ENCODE results near the gene TGFA.

TGFA gene

DNA sequence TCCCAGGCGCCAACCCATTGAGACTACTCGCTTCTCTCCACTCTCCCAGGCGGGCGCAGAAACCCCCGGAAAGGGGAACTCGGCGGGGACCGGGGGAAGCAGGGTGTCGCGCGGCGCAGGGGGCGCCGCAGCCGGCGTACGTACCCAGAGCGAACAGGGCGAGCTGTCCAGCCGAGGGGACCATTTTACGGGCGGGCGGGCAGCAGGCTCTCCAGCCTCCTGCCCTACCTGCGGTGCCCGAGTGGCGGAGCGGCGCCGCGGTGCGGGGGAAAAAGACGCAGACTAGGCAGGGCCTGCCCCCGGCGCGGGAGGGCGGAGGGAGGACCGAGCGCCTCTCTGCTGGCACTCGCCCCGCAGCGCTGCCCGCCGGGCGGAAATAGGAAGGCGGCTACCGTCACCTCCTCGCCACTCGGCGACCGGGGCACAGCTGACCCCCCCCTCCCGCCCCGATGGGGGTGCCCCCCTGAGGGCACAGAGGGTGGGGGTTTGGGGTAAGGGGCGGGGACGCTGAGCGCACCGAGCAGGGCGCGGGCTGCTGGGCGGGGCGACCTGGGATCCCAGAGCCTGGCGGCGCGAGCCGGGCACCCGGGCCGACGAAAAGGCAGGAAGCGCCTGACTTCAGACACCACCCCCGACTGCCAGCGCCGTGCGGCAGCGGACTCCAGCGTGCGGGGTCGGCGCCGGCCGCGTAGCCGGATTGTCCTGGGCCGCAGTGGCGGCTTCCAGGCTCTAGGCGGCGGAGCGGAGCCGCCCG lies at the start of gene TGFA:
TSS of gene TGFA (minus strand) at position 243 of the 754 bp plus-strand sequence. CDS start at position 184, 59 bp downstream.
- DNase-seq, result peak; percentile 54

DNA sequence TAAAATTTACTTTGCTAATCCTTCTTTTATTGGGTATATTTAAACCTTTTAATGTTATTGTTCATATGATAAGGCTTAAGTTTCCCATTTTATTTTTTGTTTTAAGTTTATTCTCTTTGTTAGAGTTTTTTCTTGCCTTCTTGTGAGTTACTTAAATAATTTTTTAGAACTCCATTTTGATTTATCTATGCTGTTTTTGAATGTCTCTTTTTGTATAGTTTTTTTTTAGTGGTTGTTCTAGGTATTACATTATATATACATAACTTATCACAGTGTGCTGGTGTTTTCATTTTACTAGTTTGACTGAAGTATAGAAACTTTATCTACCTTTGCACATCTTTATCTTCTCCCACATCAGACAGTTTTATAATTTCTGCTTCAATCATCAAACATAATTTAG lies 49.4 kb upstream of the TGFA start:
- no peak for DNase-seq

DNA sequence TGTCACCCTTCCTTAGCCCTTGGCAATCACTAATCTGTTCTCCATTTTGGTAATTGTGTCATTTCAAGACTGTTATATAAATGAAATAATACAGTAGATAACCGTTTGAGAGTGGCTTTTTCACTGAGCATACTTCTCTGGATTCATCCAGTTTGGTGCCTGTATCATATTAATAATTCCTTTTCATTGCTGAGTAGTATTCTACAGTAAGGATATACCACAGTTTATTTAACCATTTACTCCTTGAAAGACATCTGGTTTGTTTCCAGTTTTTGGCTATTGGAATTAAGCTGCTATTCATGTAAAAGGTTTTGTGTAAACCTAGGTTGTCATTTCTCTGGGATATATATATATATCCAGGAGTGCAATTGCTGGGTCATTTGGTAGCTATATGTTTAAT lies 44.6 kb upstream of the TGFA start:
- no peak for DNase-seq

DNA sequence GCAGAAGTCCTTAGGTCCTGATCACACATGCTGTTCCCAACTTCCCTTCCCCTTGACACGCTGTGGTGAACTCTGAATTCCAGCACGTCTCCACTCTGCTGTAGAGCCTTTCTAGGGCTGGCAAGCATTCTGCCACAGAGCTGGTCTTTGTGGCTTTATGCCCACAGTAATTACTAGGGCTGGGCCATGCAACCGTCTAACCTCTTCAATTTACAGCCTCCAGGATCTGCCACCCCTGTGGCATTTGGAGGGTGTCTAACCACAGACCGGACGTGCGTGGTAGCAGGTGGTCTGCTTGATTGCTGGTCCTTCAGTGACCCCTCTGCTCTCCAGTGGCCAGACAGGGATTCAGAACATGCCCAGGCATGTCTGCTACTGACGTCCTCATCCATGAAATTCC lies 43.1 kb upstream of the TGFA start:
- no peak for DNase-seq

DNA sequence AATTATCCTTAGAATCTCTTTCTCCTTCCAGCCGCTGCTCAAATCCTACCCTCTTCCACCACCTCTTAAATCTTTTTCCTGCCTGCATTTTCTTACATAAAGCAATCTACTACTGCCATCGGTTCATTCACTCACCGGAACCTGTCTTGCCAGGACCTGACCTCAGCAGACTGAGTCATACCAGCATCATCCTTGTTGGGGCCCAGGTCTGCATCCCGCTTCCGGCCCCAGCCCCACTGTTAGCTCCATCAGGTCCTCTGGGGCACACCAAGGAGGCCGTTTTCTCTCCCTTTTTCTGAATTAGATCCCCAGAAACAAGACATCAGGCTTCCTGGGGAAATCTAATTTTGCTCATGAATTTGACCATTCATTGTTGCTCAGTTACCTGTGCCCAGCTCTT lies 42.7 kb upstream of the TGFA start:
- no peak for DNase-seq

DNA sequence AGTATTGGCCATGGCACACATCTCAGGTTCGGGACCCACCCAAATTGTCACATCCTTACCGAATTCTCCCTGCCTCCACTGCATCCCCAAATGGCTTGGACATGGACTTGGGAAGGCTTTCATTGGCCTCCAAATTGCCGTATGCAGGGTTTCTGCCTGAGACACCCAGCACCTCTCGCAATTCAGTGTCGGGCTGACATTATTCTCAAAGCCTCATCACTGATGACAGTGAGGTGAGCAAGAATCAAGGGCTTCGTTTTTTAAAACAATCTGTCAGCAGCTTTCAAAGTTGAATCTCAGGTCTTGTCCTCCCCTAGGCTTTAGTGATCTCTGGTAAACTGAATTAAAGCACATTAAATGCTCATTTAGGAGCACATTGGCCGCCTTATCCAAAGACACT lies 29.5 kb upstream of the TGFA start:
- no peak for DNase-seq

DNA sequence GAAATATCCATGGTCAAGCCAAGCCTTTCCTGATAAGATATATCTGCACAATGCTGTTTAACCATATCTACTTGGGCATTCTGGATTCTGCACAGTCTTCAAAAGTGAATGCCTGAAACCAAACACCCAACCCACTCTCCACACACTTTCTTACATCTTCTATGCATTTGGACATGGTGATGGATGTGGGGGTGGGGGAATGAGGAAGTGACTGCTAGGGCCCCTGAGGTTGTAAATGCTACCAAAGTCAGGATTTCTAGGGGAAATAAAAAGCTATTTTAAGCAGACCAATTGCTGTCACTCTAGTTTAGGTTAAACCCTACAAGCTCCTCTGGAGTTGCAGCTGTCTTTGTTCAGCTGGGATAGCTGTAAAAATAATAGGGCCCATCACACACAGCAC lies 26.7 kb upstream of the TGFA start:
- no peak for DNase-seq

DNA sequence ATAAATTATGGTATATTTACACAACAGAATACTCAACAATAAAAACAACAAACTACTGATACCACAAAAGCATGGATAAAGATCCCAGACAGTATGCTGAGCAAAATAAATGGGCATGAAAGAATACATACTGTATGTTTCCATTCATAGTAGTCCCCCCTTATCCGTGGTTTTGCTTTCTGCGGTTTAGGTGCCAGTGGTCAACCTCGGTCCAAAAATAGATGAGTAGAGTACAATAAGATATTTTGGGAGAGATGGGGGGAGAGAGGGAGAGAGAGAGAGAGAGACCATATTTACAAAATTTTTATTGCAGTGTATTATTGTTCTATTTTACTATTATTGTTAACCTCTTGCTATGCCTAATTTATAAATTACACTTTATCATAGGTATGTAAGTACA lies 21.0 kb upstream of the TGFA start:
- DNase-seq, result no peak

DNA sequence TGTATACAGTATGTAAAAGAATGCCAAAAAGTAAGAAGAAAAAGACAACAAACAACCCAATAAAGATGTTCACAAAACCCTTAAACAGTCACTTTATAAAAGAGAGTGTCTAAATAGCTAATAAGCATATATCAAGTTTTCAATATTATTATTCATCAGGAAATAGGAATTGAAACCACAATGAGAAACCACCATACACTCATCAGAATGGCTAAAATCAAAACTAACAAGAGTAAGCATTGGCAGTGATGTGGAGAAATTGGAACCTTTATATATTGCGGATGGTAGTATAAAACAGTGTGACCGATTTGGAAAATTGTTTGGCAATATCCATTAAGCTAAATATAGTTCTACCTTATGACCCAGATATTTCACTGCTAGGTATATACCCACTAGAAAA lies 20.5 kb upstream of the TGFA start:
- DNase-seq, result no peak

DNA sequence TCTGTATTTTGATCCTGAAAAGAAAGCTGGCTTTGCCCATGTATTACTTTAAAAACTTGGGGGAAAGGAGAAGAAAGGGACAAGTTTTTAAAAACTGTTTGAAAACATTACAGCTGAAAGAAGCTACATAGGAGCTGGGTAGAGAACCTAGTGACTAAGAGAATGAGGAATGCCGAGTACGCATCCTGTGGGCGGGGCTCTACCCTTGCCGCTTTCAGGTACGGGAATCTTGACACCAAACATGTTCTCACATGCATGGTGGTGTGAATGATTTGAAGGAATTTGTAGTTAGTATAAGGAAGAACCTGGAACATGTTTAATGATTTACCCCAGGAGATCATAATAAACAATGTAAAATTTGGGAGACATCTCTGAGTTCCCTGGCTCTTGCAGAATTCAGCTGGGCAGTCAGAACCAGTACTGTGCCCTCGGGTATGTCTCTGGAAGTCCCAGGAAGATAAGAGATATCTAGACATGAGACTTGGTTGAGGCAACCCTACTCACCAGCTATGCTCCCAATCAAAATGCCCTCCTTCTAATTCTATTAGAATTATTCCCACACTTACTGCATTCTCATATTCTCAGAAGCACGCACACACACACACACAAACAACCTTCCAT lies 16.5 kb upstream of the TGFA start:
- no peak for DNase-seq

DNA sequence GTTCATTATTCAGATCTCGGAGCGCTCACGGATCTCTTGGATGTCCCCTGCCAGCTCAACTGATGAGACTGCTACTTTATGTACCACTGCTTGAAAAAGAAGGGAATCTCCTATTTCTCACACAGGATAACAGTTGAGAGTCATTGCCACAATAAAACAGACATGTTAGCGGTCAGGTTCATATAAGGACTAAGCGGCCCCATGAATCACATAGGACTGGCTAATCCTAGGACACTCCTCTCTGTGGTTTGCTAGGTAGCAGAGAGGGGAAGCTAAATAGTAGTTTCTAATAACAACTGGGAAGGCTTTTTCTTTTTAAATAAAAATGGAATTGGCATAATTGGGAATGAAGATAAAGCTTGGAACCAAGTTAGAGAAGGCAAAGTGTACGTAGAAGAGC lies 15.9 kb upstream of the TGFA start:
- no peak for DNase-seq

DNA sequence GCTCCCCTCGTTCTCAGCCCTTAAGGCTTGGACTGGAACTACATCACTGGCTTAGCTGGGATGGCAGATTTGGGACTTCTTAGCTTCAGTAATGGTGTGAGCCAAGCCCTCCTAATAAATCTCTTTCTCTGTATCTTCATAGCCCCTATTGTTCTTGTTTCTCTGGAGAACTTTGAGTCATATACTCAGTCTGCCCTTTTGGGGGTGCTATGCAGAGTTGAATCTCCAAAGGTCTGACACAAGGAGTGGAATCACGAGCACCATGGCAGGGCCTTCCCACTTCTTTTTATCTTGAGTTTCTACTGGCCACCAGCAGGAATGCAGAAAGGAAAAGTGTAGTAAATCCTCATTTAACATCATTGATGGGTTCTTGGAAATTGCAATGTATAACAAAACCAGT lies 13.3 kb upstream of the TGFA start:
- no peak for DNase-seq

DNA sequence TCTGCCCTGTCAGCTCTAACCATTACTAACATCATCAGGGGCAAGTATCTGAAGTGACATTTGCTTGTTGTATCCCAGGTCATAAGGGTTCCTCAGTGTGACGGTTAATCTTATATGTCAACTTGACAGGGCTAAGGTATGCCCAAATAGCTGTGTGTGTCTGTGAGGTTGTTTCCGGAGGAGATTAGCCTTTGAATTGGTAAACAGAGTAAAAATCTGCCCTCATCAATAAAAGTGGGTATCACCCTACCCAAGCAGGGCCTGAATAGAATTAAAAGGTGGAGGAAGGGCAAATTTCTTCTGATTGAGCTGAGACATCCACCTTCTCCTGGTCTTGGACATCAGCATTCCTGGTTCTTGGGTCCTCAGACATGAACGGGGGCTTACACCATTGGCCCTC lies 12.8 kb upstream of the TGFA start:
- no peak for DNase-seq

DNA sequence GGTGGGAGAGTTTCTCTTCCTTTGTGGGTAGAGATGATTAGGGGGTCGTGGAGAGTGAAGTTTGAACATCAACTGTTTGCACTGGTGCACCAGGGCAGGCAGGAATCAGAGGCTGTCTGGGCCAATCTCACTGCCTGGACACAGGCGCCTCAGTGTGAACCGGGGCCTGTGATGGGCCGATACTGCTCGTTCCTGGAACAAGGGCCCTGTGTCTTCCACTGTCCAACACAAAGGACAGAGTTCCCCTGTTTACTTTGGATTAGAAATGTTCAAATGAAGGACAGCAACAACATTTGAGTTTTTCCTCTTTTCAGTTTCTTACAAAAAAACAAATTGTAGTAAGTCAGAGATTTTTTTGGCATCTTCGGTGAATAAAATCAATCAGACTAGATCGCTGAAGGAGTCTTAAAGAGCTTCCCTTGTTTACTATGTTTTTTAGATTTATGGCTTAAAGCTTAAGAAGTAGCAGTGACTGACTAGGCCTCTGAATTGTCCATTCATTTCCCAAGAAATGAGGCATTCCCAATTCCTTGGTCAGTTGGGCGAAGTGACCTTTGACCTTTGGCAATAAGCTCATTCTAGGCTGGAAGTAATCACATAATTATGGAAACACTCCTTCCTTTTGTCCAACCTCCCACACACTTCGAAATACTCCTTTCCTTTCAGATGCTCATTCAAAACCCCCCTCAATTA lies 11.6 kb upstream of the TGFA start:
- no peak for DNase-seq

DNA sequence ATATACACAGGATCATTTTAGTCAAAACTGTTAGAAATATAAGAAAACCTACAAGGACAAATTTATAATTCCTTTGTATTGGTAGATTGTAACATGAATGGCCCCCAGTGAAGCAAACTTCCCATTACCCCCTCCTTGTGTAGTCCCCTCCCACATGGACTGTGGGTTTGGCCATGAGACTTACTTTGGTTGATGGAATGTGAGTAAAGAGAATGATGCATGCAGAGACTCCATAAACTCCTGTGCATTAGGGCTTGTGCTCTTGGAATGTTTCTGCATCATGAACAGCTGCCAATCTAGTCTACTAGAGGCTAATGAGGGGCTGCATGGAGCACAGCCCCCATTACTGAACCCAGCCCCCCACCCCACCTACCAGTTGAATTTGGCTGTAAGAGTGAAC lies 8.3 kb upstream of the TGFA start:
- DNase-seq, result no peak

DNA sequence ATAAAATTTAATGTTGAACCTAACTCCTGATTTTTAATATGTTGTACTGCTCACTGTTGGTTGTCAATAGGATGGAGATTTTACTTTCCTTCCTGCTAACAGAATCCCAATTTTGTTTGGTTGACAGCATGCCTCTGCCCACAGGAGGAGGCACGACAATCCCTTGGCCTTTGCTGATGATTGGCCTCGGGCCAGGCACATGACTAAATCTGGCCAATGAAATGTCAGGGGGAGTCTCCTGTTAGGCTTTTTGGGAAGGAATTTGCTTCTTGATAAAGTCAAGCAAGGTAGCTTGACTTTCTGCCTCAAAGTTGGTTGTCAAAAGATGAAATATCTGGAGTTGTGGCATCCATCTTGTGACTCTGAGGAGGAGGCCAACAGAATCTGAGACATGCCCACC lies 6.8 kb upstream of the TGFA start:
- DNase-seq, result no peak

DNA sequence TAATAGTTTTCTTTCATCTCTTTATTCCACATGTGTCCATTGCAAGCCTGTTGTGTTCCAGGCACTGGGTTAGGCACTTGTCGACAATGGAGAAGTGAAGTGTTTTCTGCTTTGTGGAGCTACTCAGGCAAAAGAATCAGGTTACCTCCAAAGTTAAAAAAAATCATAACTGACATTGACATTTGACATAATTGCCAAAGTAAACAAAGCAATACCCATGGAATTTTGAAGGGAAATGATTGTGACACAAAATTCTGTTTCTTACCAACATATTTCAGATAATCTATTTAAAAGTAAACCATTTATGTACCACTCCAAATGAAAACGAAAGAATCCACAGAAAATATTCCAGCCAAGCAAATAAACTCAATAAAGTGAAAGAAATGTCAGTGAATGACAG lies 6.4 kb upstream of the TGFA start:
- DNase-seq, result no peak

DNA sequence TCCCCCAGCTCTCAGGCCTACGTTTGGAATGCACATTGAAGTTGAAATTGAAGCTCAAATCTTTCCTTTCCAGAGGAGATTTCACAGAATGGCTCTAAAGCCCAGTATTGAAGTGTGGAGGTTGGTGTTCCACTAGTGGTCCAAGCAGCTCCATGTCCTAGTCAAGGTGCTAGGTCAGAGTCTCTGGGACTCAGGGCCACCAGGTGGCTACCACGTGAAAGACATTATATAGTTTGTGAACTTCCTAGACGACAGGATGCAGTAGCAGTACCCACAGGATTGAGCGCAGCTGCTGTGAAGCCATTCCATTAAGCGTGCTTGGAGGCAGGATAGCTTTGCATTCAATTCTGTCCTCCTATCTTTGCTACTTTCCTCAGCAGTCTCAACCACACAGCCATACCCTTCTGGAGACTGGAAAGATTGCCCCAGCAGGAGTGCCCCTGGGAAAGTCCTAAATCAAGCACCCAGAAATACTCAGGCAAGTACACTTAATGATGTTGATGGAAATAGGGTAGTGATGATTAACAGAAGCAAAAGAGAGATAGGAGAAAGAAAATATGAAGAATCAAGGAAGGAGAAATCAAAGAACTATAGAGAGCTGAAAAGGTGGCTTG lies 4.7 kb upstream of the TGFA start:
- DNase-seq, result no peak

DNA sequence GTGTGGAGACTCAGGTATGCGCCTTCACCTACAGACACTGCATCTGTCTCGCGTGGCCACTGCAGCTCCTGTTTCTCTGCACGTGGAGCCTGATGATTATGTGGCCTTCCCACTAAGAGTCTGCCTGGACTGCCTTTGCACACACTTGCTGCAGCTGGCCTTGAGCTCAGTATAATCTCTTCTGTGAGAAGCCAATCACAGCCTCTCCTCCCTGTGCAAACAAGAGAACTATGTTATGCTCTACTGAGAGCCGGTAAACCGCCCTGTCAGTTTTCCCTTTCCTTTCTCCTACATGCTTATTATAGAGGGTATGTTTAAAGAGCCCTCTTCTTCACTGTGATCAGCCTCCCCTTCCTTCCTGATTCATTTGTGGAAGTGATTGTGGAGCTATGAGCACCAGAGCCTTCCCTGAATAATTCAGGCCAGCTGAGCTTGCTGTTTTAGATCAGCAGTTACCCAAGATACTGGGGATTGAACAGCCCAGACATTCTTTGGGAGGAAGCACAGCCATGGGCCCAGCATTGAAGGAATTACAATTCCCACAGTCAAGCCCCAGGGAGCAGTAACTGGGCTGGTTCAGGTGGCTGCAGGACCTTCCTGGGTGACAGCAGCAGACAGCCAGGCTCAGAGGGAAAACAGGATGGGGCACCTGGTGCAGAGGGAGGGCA lies 3.7 kb upstream of the TGFA start:
- no peak for DNase-seq

DNA sequence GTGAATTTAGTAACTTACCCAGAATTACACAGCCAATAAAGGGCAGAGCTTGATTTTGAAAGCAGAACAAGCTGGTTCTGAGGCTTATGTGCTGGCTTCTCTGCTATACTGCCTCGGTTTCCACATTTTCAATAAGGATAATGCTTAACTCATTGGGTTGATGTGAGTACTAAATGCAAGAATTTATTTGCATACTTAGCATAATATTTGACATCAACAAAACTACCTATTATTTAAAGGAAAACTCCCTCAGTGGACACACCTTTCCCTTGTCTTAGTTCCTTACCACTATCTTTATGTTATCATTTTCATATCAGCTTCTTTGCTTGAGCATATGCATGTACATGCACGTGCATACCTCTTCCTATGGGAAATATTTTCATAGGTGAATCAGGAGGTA lies 3.0 kb upstream of the TGFA start:
- DNase-seq, result no peak

DNA sequence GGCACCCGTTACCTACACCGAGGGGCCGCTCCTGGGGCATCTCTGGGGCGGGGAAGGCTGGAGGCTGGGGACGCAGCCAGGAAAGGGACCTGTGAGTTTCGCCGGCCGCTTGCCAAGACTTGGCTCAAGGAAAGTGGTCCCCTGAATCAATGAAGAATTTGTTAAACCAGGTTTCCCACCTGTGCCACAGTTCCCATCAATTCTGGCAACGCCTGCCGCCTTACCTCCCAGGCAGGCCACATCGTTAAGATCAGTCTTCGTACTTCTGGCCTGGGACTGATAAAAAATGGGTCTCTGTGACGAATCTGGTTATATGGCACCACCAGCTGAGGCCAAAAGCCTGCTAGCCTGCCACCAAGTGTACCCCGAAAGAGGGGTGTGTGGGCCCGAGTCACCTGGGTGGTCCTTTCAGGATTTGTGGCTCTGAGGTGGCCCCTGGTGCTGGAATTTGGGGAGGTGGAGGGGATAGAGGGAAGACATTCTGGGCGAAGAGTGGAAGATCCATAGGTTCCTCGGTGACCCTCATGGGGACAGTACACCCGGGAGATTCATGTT lies 789 bp upstream of the TGFA start:
- DNase-seq, result no peak

DNA sequence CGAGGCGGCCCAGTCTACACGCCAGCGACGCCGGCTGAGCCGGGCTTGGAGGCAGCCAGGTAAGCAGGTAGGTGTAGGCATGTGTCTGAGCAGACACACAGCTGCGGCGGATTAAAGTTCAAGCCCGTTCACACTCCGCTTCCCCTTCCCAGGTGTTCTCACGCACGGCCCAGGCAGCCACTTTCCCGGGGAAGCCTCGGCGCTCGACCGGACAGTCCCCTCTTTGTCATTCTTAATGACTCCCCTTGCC lies 367 bp downstream of the TGFA start:
- DNase-seq, result no peak

All from activated CD4-positive, alpha-beta T cell treated with anti-CD3 and anti-CD28 coated beads, Interleukin-2, amount 50 U/mL, for 16 hours (primary cell).